Measurements from ENCODE around the gene MUC5B.

GRCh38 chr11:1252371-1253102, 29.7 kb downstream of the MUC5B start:
- TF ChIP-seq POLR2AphosphoS5 (IDR thresholded peaks at IDR 0.05; ENCODE audit: low read depth, low read length) (no peak), REST (IDR thresholded peaks at IDR 0.05; ENCODE audit: insufficient read depth in 1 of 2, low read depth in 2 of 2, low read length in 2 of 2) (no peak), SIN3A (IDR thresholded peaks at IDR 0.05; ENCODE audit: borderline replicate concordance, insufficient read depth, low read length) (no peak)
